Transverse colon (tissue), 3 donors: ENCODE results near the gene P4HA3.

ENCODE experiments used
- EP300 ChIP-seq: sonication (generic); formaldehyde crosslinking; IDR thresholded peaks from one replicate; pipeline ENCODE4 v1.6.1; 2017; ENCODE audit warnings: antibody characterized with exemption, low read depth
- POLR2A ChIP-seq: fragments of 450-650 bp; IDR thresholded peaks from one replicate; pipeline ENCODE4 v1.6.1; 2016; ENCODE audit warnings: antibody characterized with exemption, mild to moderate bottlenecking, moderate library complexity
- TF ChIP-seq, protein P1 (sequence below), 5 experiments: fragments of 200-600 bp in 3 of 5; fragments of 450-650 bp in 2 of 5; sonication (generic) in 3 of 5; IDR thresholded peaks; 1 replicate in 2 of 5; 2 replicates in 3 of 5; pipeline ENCODE4 v1.5.1; 2016 to 2017; ENCODE audit warnings: antibody characterized with exemption in 5 of 5, inconsistent platforms in 3 of 5, mild to moderate bottlenecking in 2 of 5, moderate library complexity in 1 of 5

DNA sequence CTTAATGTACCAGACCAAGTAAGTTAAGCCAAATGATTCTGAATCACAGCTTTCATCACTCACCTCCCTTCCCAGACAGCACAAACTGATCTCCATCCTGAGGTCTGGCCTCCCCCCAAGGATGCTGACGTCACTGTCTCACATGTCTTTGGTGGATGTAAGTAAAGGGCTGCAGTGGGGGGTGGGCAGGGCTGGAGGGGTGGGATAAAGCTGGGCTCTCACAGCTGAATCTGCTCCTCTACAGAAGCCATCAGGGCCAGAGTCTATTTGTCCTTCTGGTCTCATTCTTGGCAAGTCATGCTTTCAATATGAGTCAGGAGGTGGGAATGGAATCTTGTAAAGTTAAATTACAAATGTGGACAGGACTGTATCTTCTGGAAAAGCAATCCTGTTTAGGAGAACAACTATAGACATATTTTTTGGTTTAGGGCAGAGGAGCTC lies 32.7 kb downstream of the P4HA3 start:
- TF ChIP-seq POLR2A (no peak), EP300 (no peak)
- TF ChIP-seq, protein P1, sequence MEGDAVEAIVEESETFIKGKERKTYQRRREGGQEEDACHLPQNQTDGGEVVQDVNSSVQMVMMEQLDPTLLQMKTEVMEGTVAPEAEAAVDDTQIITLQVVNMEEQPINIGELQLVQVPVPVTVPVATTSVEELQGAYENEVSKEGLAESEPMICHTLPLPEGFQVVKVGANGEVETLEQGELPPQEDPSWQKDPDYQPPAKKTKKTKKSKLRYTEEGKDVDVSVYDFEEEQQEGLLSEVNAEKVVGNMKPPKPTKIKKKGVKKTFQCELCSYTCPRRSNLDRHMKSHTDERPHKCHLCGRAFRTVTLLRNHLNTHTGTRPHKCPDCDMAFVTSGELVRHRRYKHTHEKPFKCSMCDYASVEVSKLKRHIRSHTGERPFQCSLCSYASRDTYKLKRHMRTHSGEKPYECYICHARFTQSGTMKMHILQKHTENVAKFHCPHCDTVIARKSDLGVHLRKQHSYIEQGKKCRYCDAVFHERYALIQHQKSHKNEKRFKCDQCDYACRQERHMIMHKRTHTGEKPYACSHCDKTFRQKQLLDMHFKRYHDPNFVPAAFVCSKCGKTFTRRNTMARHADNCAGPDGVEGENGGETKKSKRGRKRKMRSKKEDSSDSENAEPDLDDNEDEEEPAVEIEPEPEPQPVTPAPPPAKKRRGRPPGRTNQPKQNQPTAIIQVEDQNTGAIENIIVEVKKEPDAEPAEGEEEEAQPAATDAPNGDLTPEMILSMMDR (IDR thresholded peaks at IDR 0.05), result no peak
